SK-N-SH (cell line): ENCODE data around the gene ACOX2. TPM values are rescaled to one million over a fixed set of nuclear protein-coding genes. Genes with fewer than 3 reads are reported as not detected.

Experiments
- CTCF ChIA-PET: fragments of 300-600, 350-600 bp; formaldehyde crosslinking; extraction: SDS; loops from one replicate; lab custom pipeline; 2021; lab: Yijun Ruan, JAX
- POLR2A ChIA-PET: fragments of 350-600 bp; sonication (Branson Sonifier 250); formaldehyde crosslinking; extraction: SDS; loops from one replicate; lab custom pipeline; 2020; ENCODE audit warnings: antibody characterized with exemption, inconsistent platforms; lab: Yijun Ruan, JAX
- DNase-seq: peaks from one replicate; pipeline ENCODE4 v3.0.0; 2012
- H2AFZ ChIP-seq: fragments of 200-600 bp; sonication (generic); 2 replicates; pipeline ENCODE4 v1.8.1; 2016; ENCODE audit warnings: antibody characterized with exemption, mild to moderate bottlenecking, low read depth
- H3F3A ChIP-seq: fragments of 200-600 bp; sonication (generic); replicated peaks from 2 replicates; pipeline ENCODE3; 2016; ENCODE audit warnings: antibody characterized with exemption, mild to moderate bottlenecking; ENCODE audit not compliant: insufficient read depth
- H3K27ac ChIP-seq, 2 experiments: fragments of 200-500 bp in 1 of 2; fragments of 200-600 bp in 1 of 2; sonication (Bioruptor generic) in 1 of 2; sonication (generic), shearing (Covaris generic) in 1 of 2; 2 replicates each; pipeline versions ENCODE4 v1.5.1 to v1.6.1; 2014 to 2016; ENCODE audit warnings: low read depth in 2 of 2, inconsistent platforms in 1 of 2, low read length in 1 of 2, mild to moderate bottlenecking in 1 of 2, mixed read lengths in 1 of 2
- H3K27me3 ChIP-seq: fragments of 200-600 bp; sonication (generic), shearing (Covaris generic); 2 replicates; pipeline ENCODE4 v1.6.1; 2016; ENCODE audit warnings: mixed run types; ENCODE audit not compliant: insufficient read depth
- H3K36me3 ChIP-seq, 2 experiments: fragments of 200-500 bp in 1 of 2; fragments of 200-600 bp in 1 of 2; sonication (Bioruptor generic) in 1 of 2; sonication (generic) in 1 of 2; replicated peaks in 1 of 2; 2 replicates each; pipeline versions ENCODE3 to v1.5.1; 2014 to 2016; ENCODE audit warnings: low read length in 1 of 2, mild to moderate bottlenecking in 1 of 2; ENCODE audit not compliant: insufficient read depth in 2 of 2, control insufficient read depth in 1 of 2
- H3K4me1 ChIP-seq, 2 experiments: fragments of 200-500 bp in 1 of 2; fragments of 200-600 bp in 1 of 2; sonication (Bioruptor generic) in 1 of 2; sonication (generic), shearing (Covaris generic) in 1 of 2; 2 replicates each; pipeline versions ENCODE4 v1.5.1 to v1.6.1; 2014 to 2016; ENCODE audit warnings: low read depth in 1 of 2, low read length in 1 of 2, mixed run types in 1 of 2; ENCODE audit not compliant: insufficient read depth in 2 of 2, control insufficient read depth in 1 of 2
- H3K4me2 ChIP-seq: fragments of 200-600 bp; sonication (generic), shearing (Covaris generic); 2 replicates; pipeline ENCODE4 v1.6.1; 2017; ENCODE audit warnings: mixed run types
- H3K4me3 ChIP-seq, 2 experiments: fragments of 200-500 bp in 1 of 2; fragments of 200-600 bp in 1 of 2; sonication (Bioruptor generic) in 1 of 2; sonication (generic), shearing (Covaris generic) in 1 of 2; 2 replicates each; pipeline versions ENCODE4 v1.5.1 to v1.8.1; 2014 to 2016; ENCODE audit warnings: low read depth in 2 of 2, inconsistent platforms in 1 of 2, low read length in 1 of 2, mild to moderate bottlenecking in 1 of 2, mixed read lengths in 1 of 2, moderate library complexity in 1 of 2
- H3K79me2 ChIP-seq: fragments of 200-600 bp; sonication (generic); 2 replicates; pipeline ENCODE4 v1.8.1; 2017; ENCODE audit warnings: mild to moderate bottlenecking; ENCODE audit not compliant: insufficient read depth
- H3K9ac ChIP-seq: fragments of 200-600 bp; sonication (generic); 2 replicates; pipeline ENCODE4 v1.6.1; 2017; ENCODE audit warnings: mixed run types
- H3K9me2 ChIP-seq: fragments of 200-600 bp; sonication (generic); 2 replicates; pipeline ENCODE4 v1.6.1; 2017; ENCODE audit warnings: mixed run types
- H3K9me3 ChIP-seq: fragments of 200-600 bp; sonication (generic); 2 replicates; pipeline ENCODE4 v1.6.1; 2017; ENCODE audit warnings: mixed run types, mild to moderate bottlenecking, moderate library complexity
- H4K20me1 ChIP-seq: fragments of 200-600 bp; sonication (generic); 2 replicates; pipeline ENCODE4 v1.6.1; 2017; ENCODE audit warnings: mild to moderate bottlenecking, mixed run types; ENCODE audit not compliant: insufficient read depth
- MXI1 ChIP-seq: IDR thresholded peaks from 2 replicates; pipeline ENCODE4 v1.6.1; 2012; ENCODE audit warnings: mild to moderate bottlenecking, low read depth, low read length, improper control_type of control experiment
- POLR2AphosphoS5 ChIP-seq: IDR thresholded peaks from 2 replicates; pipeline ENCODE4 v1.6.1; 2012; ENCODE audit warnings: low read depth, low read length
- REST ChIP-seq: IDR thresholded peaks from 2 replicates; pipeline ENCODE4 v1.6.1; 2012; ENCODE audit warnings: mild to moderate bottlenecking, low read depth, low read length, moderate library complexity
- SIN3A ChIP-seq: IDR thresholded peaks from 2 replicates; pipeline ENCODE4 v1.6.1; 2012; ENCODE audit warnings: low read depth, mild to moderate bottlenecking, low read length, moderate library complexity, borderline replicate concordance
- TAF1 ChIP-seq: IDR thresholded peaks from 2 replicates; pipeline ENCODE4 v1.6.1; 2012; ENCODE audit warnings: low read depth, mild to moderate bottlenecking, low read length, moderate library complexity, borderline replicate concordance
- ZBTB33 ChIP-seq: IDR thresholded peaks from 2 replicates; pipeline ENCODE4 v1.4.0; 2012; ENCODE audit warnings: low read depth, borderline replicate concordance
- WGBS: methylation state at CpG from one replicate; pipeline ENCODE4 v1.1.6; 2017; ENCODE audit warnings: low lambda C conversion rate; 5-methylcytosine and 5-hydroxymethylcytosine counted together
- polyA plus RNA-seq, 3 experiments: library from polyadenylated mRNA; depleted of rRNA; stranded (reverse); fragments of >200 nt; gene quantifications; 2 replicates each; pipeline ENCODE4 v1.2.3, GENCODE V29; 2012
- TF ChIP-seq, protein P1 (sequence below): fragments of 150-350 bp; IDR thresholded peaks from 2 replicates; pipeline ENCODE4 v1.6.1; 2016; ENCODE audit warnings: mild to moderate bottlenecking, low read depth, low read length

The ACOX2 gene
- polyA plus RNA-seq, 1 of the 3 experiments (the other 2 are of a cell fraction) = 9.0 TPM

DNA sequence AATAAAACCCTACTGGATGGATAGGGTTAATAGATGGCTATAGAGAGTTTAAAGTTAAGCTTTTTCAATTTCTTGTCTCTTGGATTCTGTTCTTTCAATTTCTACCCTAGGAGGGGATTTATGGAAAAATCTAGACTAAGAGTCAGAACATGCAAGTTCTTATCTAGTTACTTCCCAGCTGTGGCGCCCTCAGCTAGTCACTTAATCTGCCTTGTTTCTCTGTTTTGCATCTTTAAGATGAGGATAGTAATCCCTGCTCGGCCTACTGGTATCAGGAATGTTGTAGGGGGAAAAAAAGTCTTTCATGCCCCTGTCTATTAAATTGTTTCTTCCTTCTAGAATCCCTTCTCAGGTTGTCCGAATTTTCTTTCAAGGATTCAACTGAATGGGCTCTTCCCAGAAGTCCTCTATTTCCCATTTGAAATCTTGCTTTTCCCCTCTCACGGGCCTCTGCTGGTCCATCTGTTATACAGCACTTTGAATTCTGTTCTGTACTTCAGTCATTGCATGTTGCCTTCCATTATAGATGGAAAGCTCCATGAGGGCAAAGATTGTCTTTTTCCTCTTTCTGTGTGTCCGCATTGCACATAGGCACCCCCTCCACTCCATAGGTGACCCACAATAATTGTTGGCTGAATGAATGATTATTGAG, 40.7 kb downstream of the ACOX2 start:
- WGBS = 86% methylated on average over 5 of the region's 5 CpGs
- no peaks in the 10 kb centered on the region for H3F3A ChIP-seq
- H3K79me2 ChIP-seq = peaks cover 89% of the 10 kb centered on the region
- ChIA-PET CTCF (interaction anchor here (1.2 to 6.1 kb wide), 4 partner anchors 33 to 190 kb away, joined by 3 to 99 read pairs (median 9); partner anchors contain the start of genes ACOX2, HTD2 and RPP14), POLR2A (no interaction called here)
- no peaks in the 10 kb centered on the region for H3K27me3 ChIP-seq
- H3K4me2 ChIP-seq = no peak overlapping the region
- H2AFZ ChIP-seq = no peak overlapping the region
- no peaks in the 10 kb centered on the region for H3K9me2 ChIP-seq
- peaks cover 24% of the 10 kb centered on the region; the same call in 1 of the 2 replicates for H4K20me1 ChIP-seq
- no peak overlapping the region for H3K9ac ChIP-seq
- H3K27ac ChIP-seq = no peak overlapping the region
- peaks cover 15 to 34% of the 10 kb centered on the region in 2 experiments; a peak in 3 of 4 replicates for H3K4me1 ChIP-seq
- H3K9me3 ChIP-seq = no peaks in the 10 kb centered on the region
- DNase-seq = no peak
- TF ChIP-seq, protein P1, sequence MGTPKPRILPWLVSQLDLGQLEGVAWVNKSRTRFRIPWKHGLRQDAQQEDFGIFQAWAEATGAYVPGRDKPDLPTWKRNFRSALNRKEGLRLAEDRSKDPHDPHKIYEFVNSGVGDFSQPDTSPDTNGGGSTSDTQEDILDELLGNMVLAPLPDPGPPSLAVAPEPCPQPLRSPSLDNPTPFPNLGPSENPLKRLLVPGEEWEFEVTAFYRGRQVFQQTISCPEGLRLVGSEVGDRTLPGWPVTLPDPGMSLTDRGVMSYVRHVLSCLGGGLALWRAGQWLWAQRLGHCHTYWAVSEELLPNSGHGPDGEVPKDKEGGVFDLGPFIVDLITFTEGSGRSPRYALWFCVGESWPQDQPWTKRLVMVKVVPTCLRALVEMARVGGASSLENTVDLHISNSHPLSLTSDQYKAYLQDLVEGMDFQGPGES = no peak
- TF ChIP-seq SIN3A (no peak), POLR2AphosphoS5 (no peak), ZBTB33 (no peak), REST (no peak), TAF1 (no peak), MXI1 (no peak)
- H3K36me3 ChIP-seq = peaks cover 6 to 9% of the 10 kb centered on the region in 2 experiments
- no peak overlapping the region for H3K4me3 ChIP-seq
